ENCODE measurements around the gene ATG4C. TPM values are rescaled to one million over a fixed set of nuclear protein-coding genes. Genes with fewer than 3 reads are reported as not detected.

ATG4C gene
- total and polyA plus RNA-seq, 7 experiments from 2014 or later, result 6.8 to 20.1 (median 13.2) TPM

GRCh38 chr1:62834400-62834961, 50.5 kb downstream of the ATG4C start:
- Mint-ChIP-seq H3K36me3 (peaks cover 2 to 27% (median 8%) of the 10 kb centered on the region in 5 donors), H3K27me3 (no peaks in the 10 kb centered on the region), H3K4me3 (no peak overlapping the region), H3K27ac (no peak overlapping the region), H3K4me1 (no peaks in the 10 kb centered on the region), H3K9me3 (no peaks in the 10 kb centered on the region)
- no peaks in the 10 kb centered on the region for H3K36me3 ChIP-seq (ENCODE audit: control insufficient read depth in 2 of 3, insufficient read depth in 3 of 3, low read length in 3 of 3)
- no peak for DNase-seq
- no peaks in the 10 kb centered on the region for H3K9me3 ChIP-seq (ENCODE audit: control insufficient read depth in 2 of 3, low read length in 3 of 3)
- H3K27me3 ChIP-seq (ENCODE audit: control insufficient read depth in 2 of 2, insufficient read depth in 2 of 2, low read length in 2 of 2), result no peaks in the 10 kb centered on the region
- H3K4me1 ChIP-seq (ENCODE audit: control insufficient read depth in 2 of 2, insufficient read depth in 2 of 2, low read length in 2 of 2), result no peaks in the 10 kb centered on the region
- ChIA-PET POLR2A (no interaction called here), CTCF (no interaction called here)
- intact Hi-C loops (cut with micrococcal nuclease), result no loop called here
- H3K27ac ChIP-seq (ENCODE audit: low read depth, low read length), result no peak overlapping the region
- no peak overlapping the region for H3K4me3 ChIP-seq (ENCODE audit: low read length)
- ATAC-seq, result no peak

GRCh38 chr1:62836856-62837540, 53.1 kb downstream of the ATG4C start:
- Histone ChIP-seq H3K4me1 (ENCODE audit: control insufficient read depth in 2 of 2, insufficient read depth in 2 of 2, low read length in 2 of 2) (no peaks in the 10 kb centered on the region), H3K4me3 (ENCODE audit: low read length) (no peak overlapping the region), H3K27ac (ENCODE audit: low read depth, low read length) (no peak overlapping the region), H3K9me3 (ENCODE audit: control insufficient read depth in 2 of 3, low read length in 3 of 3) (no peaks in the 10 kb centered on the region), H3K27me3 (ENCODE audit: control insufficient read depth in 2 of 2, insufficient read depth in 2 of 2, low read length in 2 of 2) (no peaks in the 10 kb centered on the region), H3K36me3 (ENCODE audit: control insufficient read depth in 2 of 3, insufficient read depth in 3 of 3, low read length in 3 of 3) (no peaks in the 10 kb centered on the region)
- no peaks in the 10 kb centered on the region for H3K9me3 Mint-ChIP-seq
- peaks cover 0 to 16% (median 5%) of the 10 kb centered on the region in 5 donors for H3K36me3 Mint-ChIP-seq
- no peaks in the 10 kb centered on the region for H3K27me3 Mint-ChIP-seq
- no peak overlapping the region for H3K27ac Mint-ChIP-seq
- H3K4me3 Mint-ChIP-seq, result no peak overlapping the region
- ChIA-PET POLR2A (no interaction called here), CTCF (no interaction called here)
- DNase-seq (no peak), ATAC-seq (no peak)
- H3K4me1 Mint-ChIP-seq, result no peaks in the 10 kb centered on the region
- intact Hi-C loops (cut with micrococcal nuclease), result no loop called here

- Histone ChIP-seq H3K4me3 (ENCODE audit: low read length) (no peak overlapping the region), H3K27ac (ENCODE audit: low read depth, low read length) (no peak overlapping the region), H3K27me3 (ENCODE audit: control insufficient read depth in 2 of 2, insufficient read depth in 2 of 2, low read length in 2 of 2) (no peaks in the 10 kb centered on the region), H3K4me1 (ENCODE audit: control insufficient read depth in 2 of 2, insufficient read depth in 2 of 2, low read length in 2 of 2) (no peaks in the 10 kb centered on the region), H3K36me3 (ENCODE audit: control insufficient read depth in 2 of 3, insufficient read depth in 3 of 3, low read length in 3 of 3) (no peaks in the 10 kb centered on the region), H3K9me3 (ENCODE audit: control insufficient read depth in 2 of 3, low read length in 3 of 3) (no peaks in the 10 kb centered on the region)
- ATAC-seq (no peak), DNase-seq (no peak)
- ChIA-PET CTCF (interaction anchor here (1.5 kb wide), 1 partner anchor 698 kb away, joined by 8 read pairs; no protein-coding TSS in a partner anchor), POLR2A (no interaction called here)
- Mint-ChIP-seq H3K36me3 (peaks cover 0 to 17% (median 4%) of the 10 kb centered on the region in 5 donors), H3K9me3 (no peaks in the 10 kb centered on the region), H3K27ac (no peak overlapping the region), H3K27me3 (no peaks in the 10 kb centered on the region), H3K4me3 (no peak overlapping the region), H3K4me1 (no peaks in the 10 kb centered on the region)
- intact Hi-C loops (cut with micrococcal nuclease), result loop anchor here (2.0 to 5.0 kb wide), 5 partner anchors 66 to 1407 kb away; no protein-coding TSS in a partner anchor
Observed at GRCh38 chr1:62840555-62840954, 56.6 kb downstream of the ATG4C start.

- no peak overlapping the region for H3K4me3 Mint-ChIP-seq
- Histone ChIP-seq H3K4me1 (ENCODE audit: control insufficient read depth in 2 of 2, insufficient read depth in 2 of 2, low read length in 2 of 2) (no peaks in the 10 kb centered on the region), H3K36me3 (ENCODE audit: control insufficient read depth in 2 of 3, insufficient read depth in 3 of 3, low read length in 3 of 3) (no peaks in the 10 kb centered on the region), H3K27ac (ENCODE audit: low read depth, low read length) (no peak overlapping the region), H3K27me3 (ENCODE audit: control insufficient read depth in 2 of 2, insufficient read depth in 2 of 2, low read length in 2 of 2) (no peaks in the 10 kb centered on the region), H3K4me3 (ENCODE audit: low read length) (no peak overlapping the region), H3K9me3 (ENCODE audit: control insufficient read depth in 2 of 3, low read length in 3 of 3) (no peaks in the 10 kb centered on the region)
- H3K27me3 Mint-ChIP-seq, result no peaks in the 10 kb centered on the region
- peaks cover 0 to 17% (median 4%) of the 10 kb centered on the region in 5 donors for H3K36me3 Mint-ChIP-seq
- CTCF ChIA-PET, result interaction anchor here (0.6 to 1.7 kb wide), 9 partner anchors 9 to 1745 kb away, joined by 3 to 25 read pairs (median 3); no protein-coding TSS in a partner anchor
- no peaks in the 10 kb centered on the region for H3K4me1 Mint-ChIP-seq
- H3K27ac Mint-ChIP-seq, result no peak overlapping the region
- ATAC-seq (peak; percentile 67), DNase-seq (peak in 7 of 9 donors; percentile 10 to 56 (median 40))
- POLR2A ChIA-PET, result interaction anchor here (0.8 kb wide), 1 partner anchor 20 kb away, joined by 4 read pairs; no protein-coding TSS in a partner anchor
- no peaks in the 10 kb centered on the region for H3K9me3 Mint-ChIP-seq
- intact Hi-C loops (cut with micrococcal nuclease), result loop anchor here (1.0 to 5.0 kb wide), 9 partner anchors 65 to 1406 kb away; no protein-coding TSS in a partner anchor
Observed at GRCh38 chr1:62841587-62842169, 57.7 kb downstream of the ATG4C start.

GRCh38 chr1:62844030-62844429, 60.1 kb downstream of the ATG4C start:
- H3K27me3 ChIP-seq (ENCODE audit: control insufficient read depth in 2 of 2, insufficient read depth in 2 of 2, low read length in 2 of 2), result no peaks in the 10 kb centered on the region
- H3K4me1 ChIP-seq (ENCODE audit: control insufficient read depth in 2 of 2, insufficient read depth in 2 of 2, low read length in 2 of 2), result no peaks in the 10 kb centered on the region
- DNase-seq (no peak), ATAC-seq (no peak)
- intact Hi-C loops (cut with micrococcal nuclease), result loop anchor here (5.0 kb wide), 3 partner anchors 303 to 1403 kb away; no protein-coding TSS in a partner anchor
- H3K27me3 Mint-ChIP-seq, result no peaks in the 10 kb centered on the region
- ChIA-PET CTCF (no interaction called here), POLR2A (no interaction called here)
- H3K36me3 Mint-ChIP-seq, result peaks cover 0 to 10% (median 0%) of the 10 kb centered on the region in 5 donors
- no peak overlapping the region for H3K27ac Mint-ChIP-seq
- no peaks in the 10 kb centered on the region for H3K4me1 Mint-ChIP-seq
- H3K27ac ChIP-seq (ENCODE audit: low read depth, low read length), result no peak overlapping the region
- H3K9me3 ChIP-seq (ENCODE audit: control insufficient read depth in 2 of 3, low read length in 3 of 3), result no peaks in the 10 kb centered on the region
- no peaks in the 10 kb centered on the region for H3K9me3 Mint-ChIP-seq
- no peak overlapping the region for H3K4me3 Mint-ChIP-seq
- H3K4me3 ChIP-seq (ENCODE audit: low read length), result no peak overlapping the region
- H3K36me3 ChIP-seq (ENCODE audit: control insufficient read depth in 2 of 3, insufficient read depth in 3 of 3, low read length in 3 of 3), result no peaks in the 10 kb centered on the region

GRCh38 chr1:62849031-62849430, 65.1 kb downstream of the ATG4C start:
- H3K4me3 Mint-ChIP-seq, result no peak overlapping the region
- peak overlapping the region in 1 of 9 donors; percentile 12 for H3K27ac Mint-ChIP-seq
- no peak for ATAC-seq
- intact Hi-C loops (cut with micrococcal nuclease), result no loop called here
- H3K4me1 Mint-ChIP-seq, result no peaks in the 10 kb centered on the region
- DNase-seq, result no peak
- no peaks in the 10 kb centered on the region for H3K9me3 Mint-ChIP-seq
- Histone ChIP-seq H3K4me1 (ENCODE audit: control insufficient read depth in 2 of 2, insufficient read depth in 2 of 2, low read length in 2 of 2) (no peaks in the 10 kb centered on the region), H3K9me3 (ENCODE audit: control insufficient read depth in 2 of 3, low read length in 3 of 3) (no peaks in the 10 kb centered on the region), H3K36me3 (ENCODE audit: control insufficient read depth in 2 of 3, insufficient read depth in 3 of 3, low read length in 3 of 3) (no peaks in the 10 kb centered on the region), H3K4me3 (ENCODE audit: low read length) (no peak overlapping the region), H3K27me3 (ENCODE audit: control insufficient read depth in 2 of 2, insufficient read depth in 2 of 2, low read length in 2 of 2) (no peaks in the 10 kb centered on the region), H3K27ac (ENCODE audit: low read depth, low read length) (no peak overlapping the region)
- POLR2A ChIA-PET, result no interaction called here
- H3K36me3 Mint-ChIP-seq, result peaks cover 0 to 38% (median 18%) of the 10 kb centered on the region in 5 donors
- CTCF ChIA-PET, result no interaction called here
- no peaks in the 10 kb centered on the region for H3K27me3 Mint-ChIP-seq

All from naive thymus-derived CD4-positive, alpha-beta T cell (primary cell).